Fibroblast of lung (primary cell): ENCODE results near the gene MED20. TPM values are rescaled to one million over a fixed set of nuclear protein-coding genes. Genes with fewer than 3 reads are reported as not detected.

Experiments
- DNase-seq, 2 donors: peaks; one replicate each; pipeline versions ENCODE4 v3.0.0 to v3.0.0-alpha.2; 2010; ENCODE audit warnings: low read depth in 2 of 2
- H2AFZ ChIP-seq: 2 replicates; pipeline ENCODE4 v1.5.1; 2012; ENCODE audit warnings: low read length, control low read depth, inconsistent platforms
- H3K27ac ChIP-seq: 2 replicates; pipeline ENCODE4 v1.5.1; 2011; ENCODE audit warnings: low read length, control low read depth; ENCODE audit not compliant: insufficient read depth
- H3K27me3 ChIP-seq: 2 replicates; pipeline ENCODE4 v1.5.1; 2011; ENCODE audit warnings: mild to moderate bottlenecking, low read length; ENCODE audit not compliant: control insufficient read depth, insufficient read depth
- H3K36me3 ChIP-seq: 2 replicates; pipeline ENCODE4 v1.5.1; 2011; ENCODE audit warnings: low read length; ENCODE audit not compliant: control insufficient read depth, insufficient read depth
- H3K4me1 ChIP-seq: 2 replicates; pipeline ENCODE4 v1.5.1; 2011; ENCODE audit warnings: low read length; ENCODE audit not compliant: control insufficient read depth, insufficient read depth; ENCODE audit errors: extremely low read depth
- H3K4me2 ChIP-seq: 2 replicates; pipeline ENCODE4 v1.5.1; 2011; ENCODE audit warnings: low read length, control low read depth; ENCODE audit not compliant: insufficient read depth; ENCODE audit errors: extremely low read depth
- H3K4me3 ChIP-seq, 4 experiments: fragments of 200-600 bp in 1 of 4; sonication (generic) in 1 of 4; replicated peaks in 1 of 4; 2 replicates each; pipeline ENCODE4 v1.5.1; 2011 to 2016; ENCODE audit warnings: low read length in 4 of 4, low read depth in 3 of 4, mild to moderate bottlenecking in 3 of 4, control low read depth in 2 of 4, inconsistent platforms in 1 of 4, mixed read lengths in 1 of 4; ENCODE audit not compliant: insufficient read depth in 1 of 4; ENCODE audit errors: control extremely low read depth in 1 of 4
- H3K79me2 ChIP-seq: 2 replicates; pipeline ENCODE4 v1.5.1; 2012; ENCODE audit warnings: mild to moderate bottlenecking, low read length, inconsistent platforms; ENCODE audit not compliant: control insufficient read depth, insufficient read depth
- H3K9ac ChIP-seq: 2 replicates; pipeline ENCODE4 v1.5.1; 2011; ENCODE audit warnings: mild to moderate bottlenecking, low read length, control low read depth; ENCODE audit not compliant: insufficient read depth
- H3K9me3 ChIP-seq: 2 replicates; pipeline ENCODE4 v1.5.1; 2012; ENCODE audit warnings: low read depth, low read length; ENCODE audit not compliant: control insufficient read depth, insufficient read depth
- H4K20me1 ChIP-seq: 2 replicates; pipeline ENCODE4 v1.5.1; 2011; ENCODE audit warnings: low read length; ENCODE audit not compliant: control insufficient read depth, insufficient read depth; ENCODE audit errors: extremely low read depth
- EZH2 ChIP-seq: IDR thresholded peaks from 2 replicates; pipeline ENCODE4 v1.5.1; 2012; ENCODE audit warnings: low read length, control low read depth, mild to moderate bottlenecking; ENCODE audit errors: missing control alignments
- polyA plus RNA-seq, 2 donors: library from polyadenylated mRNA; depleted of rRNA in 1 of 2; stranded (reverse) in 1 of 2; unstranded in 1 of 2; fragments of >200 nt; gene quantifications; 2 replicates each; pipeline ENCODE4 v1.2.1, GENCODE V29; 2011 to 2012; ENCODE audit warnings: missing spikeins in 1 of 2
- total RNA-seq: library from RNA; depleted of rRNA; stranded (reverse); fragments of >200 nt; gene quantifications from 2 replicates; pipeline ENCODE4 v1.2.1, GENCODE V29; 2014
- TF ChIP-seq, protein P1 (sequence below), 2 donors: IDR thresholded peaks in 1 of 2; conservative IDR thresholded peaks in 1 of 2; 1 replicate in 1 of 2; 2 replicates in 1 of 2; pipeline ENCODE4 v1.5.1; 2011 to 2012; ENCODE audit warnings: low read length in 2 of 2, control low read depth in 1 of 2, inconsistent platforms in 1 of 2, low read depth in 1 of 2, mild to moderate bottlenecking in 1 of 2

The MED20 gene
- total and polyA plus RNA-seq, 2 donors (not counting 1 experiment from before 2014, with no cell fraction given) = 27.7 to 38.6 TPM

DNA sequence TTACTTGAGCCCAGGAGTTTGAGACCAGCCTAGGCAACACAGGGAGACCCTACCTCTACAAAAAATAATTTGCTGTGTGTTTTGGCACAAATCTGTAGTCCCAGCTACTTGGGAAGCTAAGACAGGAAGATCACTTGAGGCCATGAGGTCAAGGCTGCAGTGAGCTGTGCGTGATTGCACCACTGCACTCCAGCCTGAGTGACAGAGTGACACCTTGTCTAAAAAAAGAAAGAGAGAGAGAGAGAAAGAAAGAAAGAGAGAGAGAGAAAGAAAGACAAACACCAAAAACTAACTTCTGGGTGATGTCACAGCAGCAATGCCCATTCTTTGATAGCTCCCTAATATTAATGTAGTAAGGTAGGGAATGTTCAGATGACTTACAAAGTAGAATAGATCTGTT is 46.2 kb downstream of the MED20 start:
- no peak overlapping the region for H3K9ac ChIP-seq
- TF ChIP-seq, protein P1, sequence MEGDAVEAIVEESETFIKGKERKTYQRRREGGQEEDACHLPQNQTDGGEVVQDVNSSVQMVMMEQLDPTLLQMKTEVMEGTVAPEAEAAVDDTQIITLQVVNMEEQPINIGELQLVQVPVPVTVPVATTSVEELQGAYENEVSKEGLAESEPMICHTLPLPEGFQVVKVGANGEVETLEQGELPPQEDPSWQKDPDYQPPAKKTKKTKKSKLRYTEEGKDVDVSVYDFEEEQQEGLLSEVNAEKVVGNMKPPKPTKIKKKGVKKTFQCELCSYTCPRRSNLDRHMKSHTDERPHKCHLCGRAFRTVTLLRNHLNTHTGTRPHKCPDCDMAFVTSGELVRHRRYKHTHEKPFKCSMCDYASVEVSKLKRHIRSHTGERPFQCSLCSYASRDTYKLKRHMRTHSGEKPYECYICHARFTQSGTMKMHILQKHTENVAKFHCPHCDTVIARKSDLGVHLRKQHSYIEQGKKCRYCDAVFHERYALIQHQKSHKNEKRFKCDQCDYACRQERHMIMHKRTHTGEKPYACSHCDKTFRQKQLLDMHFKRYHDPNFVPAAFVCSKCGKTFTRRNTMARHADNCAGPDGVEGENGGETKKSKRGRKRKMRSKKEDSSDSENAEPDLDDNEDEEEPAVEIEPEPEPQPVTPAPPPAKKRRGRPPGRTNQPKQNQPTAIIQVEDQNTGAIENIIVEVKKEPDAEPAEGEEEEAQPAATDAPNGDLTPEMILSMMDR (conservative IDR thresholded peaks at IDR 0.05 in 1 of 2, IDR thresholded peaks at IDR 0.05 in 1 of 2; ENCODE audit: low read depth in 1 of 2, low read length in 2 of 2) = no peak
- TF ChIP-seq EZH2 = no peak
- H3K36me3 ChIP-seq = no peaks in the 10 kb centered on the region
- H3K27me3 ChIP-seq = no peaks in the 10 kb centered on the region
- no peaks in the 10 kb centered on the region for H4K20me1 ChIP-seq
- H3K79me2 ChIP-seq = no peaks in the 10 kb centered on the region
- H3K4me1 ChIP-seq = peaks cover 5% of the 10 kb centered on the region
- H3K4me3 ChIP-seq = no peak overlapping the region
- no peaks in the 10 kb centered on the region for H3K9me3 ChIP-seq
- DNase-seq = no peak
- H3K27ac ChIP-seq = no peak overlapping the region
- H2AFZ ChIP-seq = no peak overlapping the region
- no peak overlapping the region for H3K4me2 ChIP-seq

DNA sequence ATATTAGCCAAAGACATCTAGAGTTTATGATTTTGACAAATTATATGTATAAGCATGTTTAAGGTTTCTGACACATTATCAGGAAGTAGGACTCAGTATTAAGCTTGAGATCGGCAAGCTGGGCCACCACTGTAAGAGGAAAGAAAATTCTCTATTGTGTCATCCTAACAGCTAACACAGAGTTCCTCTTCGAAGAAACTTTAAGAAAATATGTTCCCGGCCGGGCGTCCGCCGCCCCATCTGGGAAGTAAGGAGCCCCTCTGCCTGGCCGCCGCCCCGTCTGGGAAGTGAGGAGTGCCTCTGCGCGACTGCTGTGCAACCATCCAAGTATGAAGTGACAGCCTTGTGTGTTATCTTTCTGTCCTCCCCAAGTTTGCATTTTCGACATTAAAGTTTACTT is 48.8 kb downstream of the MED20 start:
- Histone ChIP-seq H3K4me1 (no peaks in the 10 kb centered on the region), H3K36me3 (no peaks in the 10 kb centered on the region), H3K27ac (no peak overlapping the region), H3K27me3 (no peaks in the 10 kb centered on the region), H3K9ac (no peak overlapping the region), H3K9me3 (no peaks in the 10 kb centered on the region), H3K4me3 (no peak overlapping the region), H3K79me2 (no peaks in the 10 kb centered on the region), H3K4me2 (no peak overlapping the region), H2AFZ (no peak overlapping the region), H4K20me1 (no peaks in the 10 kb centered on the region)
- no peak for DNase-seq
- no peak for TF ChIP-seq EZH2
- TF ChIP-seq, protein P1 (conservative IDR thresholded peaks at IDR 0.05 in 1 of 2, IDR thresholded peaks at IDR 0.05 in 1 of 2; ENCODE audit: low read depth in 1 of 2, low read length in 2 of 2) = no peak

DNA sequence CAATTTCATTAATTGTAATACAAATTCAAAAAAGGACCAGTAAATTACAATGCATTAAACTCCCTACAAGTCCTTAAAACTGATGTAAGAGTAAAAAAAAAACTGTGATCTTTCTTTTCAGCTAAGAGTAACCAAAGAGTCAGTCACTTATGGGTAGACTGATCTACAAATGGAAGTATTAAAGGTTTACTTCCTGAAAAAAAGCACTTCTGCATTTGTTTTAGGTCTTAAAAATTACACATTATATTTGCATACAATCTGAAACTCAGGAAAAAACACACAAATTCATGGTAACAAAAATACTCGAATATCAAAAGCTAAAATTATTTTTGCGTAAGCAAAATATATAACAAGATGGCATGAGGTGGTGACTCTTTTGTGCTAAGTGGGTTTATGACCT is 49.2 kb downstream of the MED20 start:
- Histone ChIP-seq H3K4me3 (no peak overlapping the region), H3K4me1 (no peaks in the 10 kb centered on the region), H3K27me3 (no peaks in the 10 kb centered on the region), H4K20me1 (no peaks in the 10 kb centered on the region), H3K79me2 (no peaks in the 10 kb centered on the region), H3K27ac (no peak overlapping the region), H3K9me3 (no peaks in the 10 kb centered on the region), H3K4me2 (no peak overlapping the region), H2AFZ (no peak overlapping the region), H3K9ac (no peak overlapping the region), H3K36me3 (no peaks in the 10 kb centered on the region)
- DNase-seq = no peak
- TF ChIP-seq, protein P1 (conservative IDR thresholded peaks at IDR 0.05 in 1 of 2, IDR thresholded peaks at IDR 0.05 in 1 of 2; ENCODE audit: low read depth in 1 of 2, low read length in 2 of 2) = no peak
- no peak for TF ChIP-seq EZH2
